Measurements from ENCODE around the gene DUOXA1.

GRCh38 chr15:45121706-45122417 is 7.8 kb downstream of the DUOXA1 start:
- TF ChIP-seq ELK1 (IDR thresholded peaks at IDR 0.05; ENCODE audit: borderline replicate concordance, low read depth, low read length) = no peak
- no peak for TF ChIP-seq CTCF (conservative IDR thresholded peaks at IDR 0.05; ENCODE audit: low read depth, low read length)
- TF ChIP-seq MXI1 (IDR thresholded peaks at IDR 0.05; ENCODE audit: borderline replicate concordance, low read depth, low read length) = no peak
- TF ChIP-seq BHLHE40 (IDR thresholded peaks at IDR 0.05; ENCODE audit: low read depth, low read length) = peak; percentile 68
- TF ChIP-seq CEBPB (IDR thresholded peaks at IDR 0.05; ENCODE audit: low read depth, low read length) = peak; percentile 47; the same call in 1 of the 2 replicates
- no peak for TF ChIP-seq RFX5 (IDR thresholded peaks at IDR 0.05; ENCODE audit: low read depth, low read length)
- TF ChIP-seq POLR2A (IDR thresholded peaks at IDR 0.05; ENCODE audit: low read depth, low read length) = no peak
- no peak for TF ChIP-seq SMC3 (IDR thresholded peaks at IDR 0.05; ENCODE audit: low read depth, low read length)
- TF ChIP-seq RAD21 (IDR thresholded peaks at IDR 0.05; ENCODE audit: low read length) = no peak
- TF ChIP-seq MAZ (IDR thresholded peaks at IDR 0.05; ENCODE audit: borderline replicate concordance, low read depth, low read length) = no peak
- TF ChIP-seq FOS (IDR thresholded peaks at IDR 0.05; ENCODE audit: low read depth, low read length) = peak; percentile 59

All from IMR-90 (cell line).